Right kidney (tissue), 9 donors: ENCODE results near the gene PPP3R1.
A peak's percentile ranks its signal among the peaks of the same experiment; 100 is the strongest.

Experiments
- DNase-seq: peaks from one replicate; pipeline ENCODE4 v3.0.0-alpha.2; 2016
- long read RNA-seq, 8 donors: transcript quantifications; one replicate each; lab custom pipeline, GENCODE V29; 2026

The PPP3R1 gene
- long read RNA-seq, donor 1, transcript PPP3R1-201 (6 exons, 3,023 nt), result major isoform, 19 of 19 reads
- long read RNA-seq, donor 1, partial matches to known transcripts, result 0 of 19 reads
- long read RNA-seq, donor 1, other reads (novel, unspliced or antisense), result 0 of 19 reads
- long read RNA-seq, donor 2, transcript PPP3R1-201 (6 exons, 3,023 nt), result major isoform, 8 of 8 reads
- long read RNA-seq, donor 2, partial matches to known transcripts, result 0 of 8 reads
- long read RNA-seq, donor 2, other reads (novel, unspliced or antisense), result 0 of 8 reads
- long read RNA-seq, donor 3, transcript PPP3R1-201 (6 exons, 3,023 nt), result major isoform, 11 of 11 reads
- long read RNA-seq, donor 3, partial matches to known transcripts, result 0 of 11 reads
- long read RNA-seq, donor 3, other reads (novel, unspliced or antisense), result 0 of 11 reads
- long read RNA-seq, donor 4, transcript PPP3R1-201 (6 exons, 3,023 nt), result major isoform, 12 of 29 reads
- long read RNA-seq, donor 4, partial matches to known transcripts, result 17 of 29 reads
- long read RNA-seq, donor 4, other reads (novel, unspliced or antisense), result 0 of 29 reads
- long read RNA-seq, donor 5, transcript PPP3R1-201 (6 exons, 3,023 nt), result major isoform, 16 of 16 reads
- long read RNA-seq, donor 5, partial matches to known transcripts, result 0 of 16 reads
- long read RNA-seq, donor 5, other reads (novel, unspliced or antisense), result 0 of 16 reads
- long read RNA-seq, donor 6, transcript PPP3R1-201 (6 exons, 3,023 nt), result major isoform, 13 of 13 reads
- long read RNA-seq, donor 6, partial matches to known transcripts, result 0 of 13 reads
- long read RNA-seq, donor 6, other reads (novel, unspliced or antisense), result 0 of 13 reads
- long read RNA-seq, donor 7, transcript PPP3R1-201 (6 exons, 3,023 nt), result major isoform, 26 of 26 reads
- long read RNA-seq, donor 7, partial matches to known transcripts, result 0 of 26 reads
- long read RNA-seq, donor 7, other reads (novel, unspliced or antisense), result 0 of 26 reads
- long read RNA-seq, donor 8, transcript PPP3R1-201 (6 exons, 3,023 nt), result major isoform, 15 of 15 reads
- long read RNA-seq, donor 8, partial matches to known transcripts, result 0 of 15 reads
- long read RNA-seq, donor 8, other reads (novel, unspliced or antisense), result 0 of 15 reads

- peak; percentile 90 for DNase-seq
These were observed at the start of gene PPP3R1 for GRCh38 chr2:68252400-68253218. Gene PPP3R1, minus strand, starts transcription at chr2:68252532. Its CDS starts 405 bp downstream, at chr2:68252127.

GRCh38 chr2:68295516-68295915 is 43.2 kb upstream of the PPP3R1 start:
- DNase-seq, result no peak

- DNase-seq, result no peak
These were observed 42.6 kb upstream of the PPP3R1 start for GRCh38 chr2:68294913-68295312.

GRCh38 chr2:68294187-68294586 is 41.9 kb upstream of the PPP3R1 start:
- no peak for DNase-seq

GRCh38 chr2:68293755-68294154 is 41.4 kb upstream of the PPP3R1 start:
- DNase-seq, result no peak

GRCh38 chr2:68293024-68293423 is 40.7 kb upstream of the PPP3R1 start:
- no peak for DNase-seq

GRCh38 chr2:68292108-68292710 is 39.9 kb upstream of the PPP3R1 start:
- no peak for DNase-seq

GRCh38 chr2:68291314-68291713 is 39.0 kb upstream of the PPP3R1 start:
- no peak for DNase-seq

- DNase-seq, result no peak
These were observed 38.6 kb upstream of the PPP3R1 start for GRCh38 chr2:68290901-68291300.

- DNase-seq, result no peak
These were observed 35.5 kb upstream of the PPP3R1 start for GRCh38 chr2:68287580-68288441.

- no peak for DNase-seq
These were observed 32.6 kb upstream of the PPP3R1 start for GRCh38 chr2:68284896-68285295.

- no peak for DNase-seq
These were observed 31.1 kb upstream of the PPP3R1 start for GRCh38 chr2:68283419-68283812.

- no peak for DNase-seq
These were observed 30.6 kb upstream of the PPP3R1 start for GRCh38 chr2:68282811-68283418.

GRCh38 chr2:68280796-68281195 is 28.5 kb upstream of the PPP3R1 start:
- DNase-seq, result no peak

- no peak for DNase-seq
These were observed 28.0 kb upstream of the PPP3R1 start for GRCh38 chr2:68280348-68280747.

GRCh38 chr2:68279691-68280090 is 27.4 kb upstream of the PPP3R1 start:
- no peak for DNase-seq

GRCh38 chr2:68278169-68278568 is 25.8 kb upstream of the PPP3R1 start:
- no peak for DNase-seq

GRCh38 chr2:68274022-68274421 is 21.7 kb upstream of the PPP3R1 start:
- no peak for DNase-seq

GRCh38 chr2:68272246-68272994 is 20.1 kb upstream of the PPP3R1 start:
- no peak for DNase-seq
